GM18858 (cell line): ENCODE results near the gene GAL3ST2.
"Not testable (repeated sequence)": the region's sequence is repeated elsewhere in the genome, so short reads cannot be mapped to it uniquely, and the experiment has no call there.

Experiments
- ATAC-seq: cut with Tn5 transposase; IDR thresholded peaks from one replicate; pipeline ENCODE4 v1.9.1; 2021; ENCODE audit not compliant: unreplicated experiment

The GAL3ST2 gene

DNA sequence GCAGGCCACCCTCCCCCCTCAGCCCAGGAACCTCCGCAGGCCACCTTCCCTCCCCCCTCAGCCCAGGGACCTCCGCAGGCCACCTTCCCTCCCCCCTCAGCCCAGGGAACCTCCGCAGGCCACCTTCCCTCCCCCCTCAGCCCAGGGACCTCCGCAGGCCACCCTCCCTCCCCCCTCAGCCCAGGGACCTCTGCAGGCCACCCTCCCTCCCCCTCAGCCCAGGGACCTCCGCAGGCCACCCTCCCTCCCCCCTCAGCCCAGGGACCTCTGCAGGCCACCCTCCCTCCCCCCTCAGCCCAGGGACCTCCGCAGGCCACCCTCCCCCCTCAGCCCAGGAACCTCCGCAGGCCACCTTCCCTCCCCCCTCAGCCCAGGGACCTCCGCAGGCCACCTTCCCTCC, 29.6 kb downstream of the GAL3ST2 start:
- ATAC-seq = not testable (repeated sequence)

DNA sequence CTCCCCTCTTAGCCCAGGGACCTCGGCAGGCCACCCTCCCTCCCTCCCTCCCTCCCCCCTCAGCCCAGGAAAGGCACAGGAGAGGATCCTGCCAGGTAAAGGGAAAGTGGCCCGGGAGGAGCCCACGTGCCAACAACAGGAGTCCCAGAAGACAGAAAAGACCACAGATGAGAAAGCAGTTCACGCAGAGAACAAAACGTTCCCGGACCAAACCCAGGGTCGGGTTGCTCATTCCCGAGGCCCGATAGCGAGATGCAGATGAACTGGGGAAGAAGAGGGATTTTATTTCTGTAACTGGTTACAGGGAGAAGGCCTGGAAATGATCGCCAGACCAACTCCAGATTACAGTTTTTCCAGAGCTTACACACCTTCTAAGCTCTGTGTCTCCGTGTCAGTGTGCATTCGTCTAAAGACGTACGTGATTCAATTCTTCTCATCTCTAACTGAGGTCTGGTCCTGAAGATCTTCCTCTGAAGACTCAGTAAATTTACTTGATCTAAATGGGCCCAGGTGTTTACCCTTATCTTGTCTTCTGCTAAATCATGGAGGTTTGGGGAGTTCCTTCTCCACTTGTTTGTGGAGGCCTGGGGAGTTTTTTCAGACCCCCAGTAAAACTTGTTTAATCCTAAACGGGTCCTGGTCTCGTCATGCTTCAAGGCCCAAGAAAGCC, 31.6 kb downstream of the GAL3ST2 start:
- no peak for ATAC-seq

- ATAC-seq = no peak
These were observed 32.2 kb downstream of the GAL3ST2 start, which contains the start of gene NEU4 for GRCh38 chr2:241808721-241809382. NEU4 (plus strand) TSS chr2:241809193; CDS start chr2:241814485, 5,292 bp downstream.

GRCh38 chr2:241809383-241810306, 33.0 kb downstream of the GAL3ST2 start:
- ATAC-seq = no peak

DNA sequence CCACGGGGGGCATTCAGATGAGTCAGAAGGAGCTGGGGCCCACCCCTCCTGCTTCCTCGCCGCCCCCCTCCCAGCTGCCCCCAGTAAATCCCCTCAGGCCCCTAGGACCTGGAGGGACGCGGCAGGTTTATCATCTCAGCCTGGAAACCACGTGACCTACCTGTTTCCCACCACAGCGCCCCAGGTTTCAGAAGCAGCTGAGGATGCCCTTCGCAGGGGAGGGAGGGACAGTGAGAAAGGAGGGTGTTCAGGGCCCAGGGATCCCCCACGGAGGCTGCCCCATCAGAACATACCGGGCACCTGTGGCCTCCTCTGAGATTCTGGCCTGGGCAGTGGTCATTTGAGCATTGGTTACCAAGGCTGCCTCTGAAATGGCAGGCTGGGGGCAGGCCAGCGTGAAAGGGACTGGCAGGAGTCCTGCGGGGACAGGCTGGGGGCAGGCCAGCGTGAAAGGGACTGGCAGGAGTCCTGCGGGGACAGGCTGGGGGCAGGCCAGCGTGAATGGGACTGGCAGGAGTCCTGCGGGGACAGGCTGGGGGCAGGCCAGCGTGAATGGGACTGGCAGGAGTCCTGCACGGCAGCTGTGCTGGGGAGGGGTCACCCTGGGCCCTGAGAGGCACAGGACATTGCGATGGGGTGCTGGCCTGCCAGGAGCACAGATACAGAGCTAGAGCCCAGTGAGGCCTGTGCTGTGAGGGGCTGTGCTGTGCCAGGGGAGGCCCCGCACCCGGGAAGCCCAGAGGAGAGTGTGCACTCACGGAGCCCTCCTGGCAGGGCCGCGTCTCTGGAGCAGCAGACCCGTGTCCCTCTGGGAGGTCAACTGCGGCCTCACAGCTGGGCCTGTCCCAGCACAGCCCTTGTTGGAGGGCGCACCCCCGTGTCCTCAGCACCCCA, 33.9 kb downstream of the GAL3ST2 start:
- ATAC-seq = no peak

DNA sequence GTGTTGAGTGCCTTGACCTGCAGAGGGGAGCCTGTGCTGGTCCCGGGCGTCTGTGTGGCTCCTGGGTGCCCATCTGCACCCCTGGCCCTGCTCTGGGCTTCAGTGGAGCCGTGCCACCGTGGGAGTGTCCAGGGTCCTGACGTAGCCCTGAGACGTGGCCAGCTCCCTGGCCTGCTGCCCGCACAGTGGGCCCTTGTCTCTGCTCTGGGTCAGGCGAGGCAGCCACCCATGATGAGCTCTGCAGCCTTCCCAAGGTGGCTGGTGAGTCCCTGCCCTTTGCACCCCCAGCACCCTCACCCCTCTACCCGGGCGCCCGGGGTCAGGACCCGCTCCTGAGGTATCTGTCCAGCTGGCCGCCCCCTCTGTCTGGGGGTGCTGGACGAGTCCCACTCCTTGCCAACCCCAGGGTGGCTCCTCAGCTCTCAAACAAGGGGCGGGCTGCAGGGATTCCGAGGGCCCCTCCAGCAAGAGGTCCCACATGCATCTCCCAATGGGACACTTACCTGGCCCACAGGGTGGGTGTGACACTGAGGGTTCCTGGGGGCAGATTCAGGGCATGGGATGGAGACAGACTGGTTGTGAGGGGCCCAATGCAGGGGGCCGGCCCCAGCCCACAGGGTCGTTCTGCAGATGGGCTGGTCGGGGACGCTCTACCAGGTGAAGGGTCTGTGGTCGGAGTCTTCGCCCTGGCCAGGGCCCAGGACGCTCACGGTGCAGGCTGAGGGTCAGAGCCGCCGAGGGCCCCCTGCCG, 34.8 kb downstream of the GAL3ST2 start:
- no peak for ATAC-seq

- ATAC-seq = no peak
These were observed 35.5 kb downstream of the GAL3ST2 start for GRCh38 chr2:241811952-241812729.

- ATAC-seq = no peak
These were observed 36.4 kb downstream of the GAL3ST2 start for GRCh38 chr2:241812730-241813643.

- ATAC-seq = no peak
These were observed 37.2 kb downstream of the GAL3ST2 start for GRCh38 chr2:241813644-241814392.

- ATAC-seq = no peak
These were observed 37.7 kb downstream of the GAL3ST2 start for GRCh38 chr2:241814393-241814642.

DNA sequence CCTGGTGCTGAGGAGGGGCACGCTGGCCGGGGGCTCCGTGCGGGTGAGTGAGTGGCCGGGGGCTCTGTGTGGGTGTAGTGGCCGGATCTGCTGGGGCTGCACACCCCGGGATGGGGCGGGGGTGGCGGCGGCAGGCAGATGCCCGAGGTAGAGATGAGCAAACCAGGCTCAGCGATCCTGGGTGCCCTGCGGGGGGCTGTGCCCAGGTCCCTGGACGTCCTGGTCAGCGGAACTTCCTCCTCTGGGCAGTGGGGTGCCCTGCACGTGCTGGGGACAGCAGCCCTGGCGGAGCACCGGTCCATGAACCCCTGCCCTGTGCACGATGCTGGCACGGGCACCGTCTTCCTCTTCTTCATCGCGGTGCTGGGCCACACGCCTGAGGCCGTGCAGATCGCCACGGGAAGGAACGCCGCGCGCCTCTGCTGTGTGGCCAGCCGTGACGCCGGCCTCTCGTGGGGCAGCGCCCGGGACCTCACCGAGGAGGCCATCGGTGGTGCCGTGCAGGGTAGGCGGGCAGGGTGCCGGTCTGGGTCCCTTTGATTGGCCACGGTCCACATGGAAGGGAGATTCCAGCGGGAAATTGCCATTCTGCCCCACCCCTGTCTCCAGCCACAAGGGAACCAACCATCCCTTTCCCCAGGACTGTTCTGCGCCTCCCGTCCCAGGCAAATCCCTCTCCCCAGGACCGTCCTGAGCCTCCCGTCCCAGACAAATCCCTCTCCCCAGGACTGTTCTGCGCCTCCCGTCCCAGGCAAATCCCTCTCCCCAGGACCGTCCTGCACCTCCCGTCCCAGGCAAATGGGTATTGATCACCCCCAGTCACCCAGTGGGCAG, 38.2 kb downstream of the GAL3ST2 start:
- ATAC-seq = no peak

- ATAC-seq = no peak
These were observed 39.1 kb downstream of the GAL3ST2 start for GRCh38 chr2:241815477-241816430.

- ATAC-seq = no peak
These were observed 40.0 kb downstream of the GAL3ST2 start for GRCh38 chr2:241816431-241817121.

DNA sequence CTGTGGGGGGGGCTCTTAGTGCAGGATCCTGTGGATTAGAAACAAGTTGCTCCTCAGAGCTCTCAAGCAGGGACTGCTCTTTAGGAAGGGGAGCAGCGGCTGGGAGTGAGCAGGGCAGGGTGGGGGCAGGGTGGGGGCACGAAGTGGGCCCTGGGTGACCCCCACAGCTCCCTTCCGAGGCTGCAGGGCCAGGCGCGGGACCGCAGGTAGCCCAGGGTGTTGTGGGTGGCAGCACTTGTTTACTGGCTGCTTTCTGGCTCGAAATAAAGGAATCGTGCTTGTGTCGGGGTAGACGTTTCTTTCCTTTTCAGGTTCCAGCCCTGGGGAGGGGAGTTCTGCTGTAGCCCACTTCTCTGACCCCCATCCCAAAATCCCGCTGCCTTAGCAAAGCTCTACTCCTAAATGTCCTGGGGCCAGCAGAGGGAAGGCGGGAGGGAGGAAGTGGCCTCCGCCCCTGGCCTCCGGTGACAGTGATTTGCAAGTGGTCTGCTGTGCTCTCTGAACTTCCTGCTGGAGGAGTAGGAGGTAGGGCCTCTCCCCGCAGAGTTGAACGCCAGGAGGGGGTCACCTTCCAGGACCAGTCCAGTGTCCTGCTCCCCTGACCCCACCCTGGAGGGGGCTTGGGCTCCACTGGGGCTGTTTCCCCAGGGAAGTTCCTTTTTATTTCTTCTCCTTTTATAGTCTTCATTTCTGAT, 40.7 kb downstream of the GAL3ST2 start:
- no peak for ATAC-seq
